SK-N-SH (cell line): Measurements from ENCODE around the gene ASB8. TPM values are rescaled to one million over a fixed set of nuclear protein-coding genes. Genes with fewer than 3 reads are reported as not detected.

Experiments
- CHD2 ChIP-seq: fragments of 150-350 bp; IDR thresholded peaks from 2 replicates; pipeline ENCODE4 v1.6.1; 2018; ENCODE audit warnings: low read length; ENCODE audit not compliant: partially characterized antibody
- CTCF ChIP-seq: fragments of 200-600 bp; sonication (generic); IDR thresholded peaks from 2 replicates; pipeline ENCODE4 v1.6.1; 2017; ENCODE audit warnings: antibody characterized with exemption, mild to moderate bottlenecking, moderate library complexity
- ELF1 ChIP-seq: IDR thresholded peaks from 2 replicates; pipeline ENCODE4 v1.4.0; 2012
- EZH2phosphoT487 ChIP-seq: fragments of 200-600 bp; sonication (generic); IDR thresholded peaks from 2 replicates; pipeline ENCODE4 v1.6.1; 2017; ENCODE audit warnings: low read depth, mixed run types, mild to moderate bottlenecking, antibody characterized with exemption, moderate library complexity, borderline replicate concordance
- FOXJ3 ChIP-seq: sonication (generic); formaldehyde crosslinking; IDR thresholded peaks from 2 replicates; pipeline ENCODE4 v1.5.1; 2020; ENCODE audit warnings: mild to moderate bottlenecking, missing genetic modification reagents
- GATA2 ChIP-seq: sonication (generic); formaldehyde crosslinking; IDR thresholded peaks from 2 replicates; pipeline ENCODE4 v1.5.0; 2020; ENCODE audit warnings: mild to moderate bottlenecking, missing genetic modification reagents
- IRF3 ChIP-seq: fragments of 150-350 bp; IDR thresholded peaks from 2 replicates; pipeline ENCODE4 v1.6.1; 2016; ENCODE audit warnings: mild to moderate bottlenecking, low read depth, low read length
- MXI1 ChIP-seq: IDR thresholded peaks from 2 replicates; pipeline ENCODE4 v1.6.1; 2012; ENCODE audit warnings: mild to moderate bottlenecking, low read depth, low read length, improper control_type of control experiment
- NRF1 ChIP-seq: IDR thresholded peaks from 2 replicates; pipeline ENCODE4 v1.6.1; 2012; ENCODE audit warnings: low read depth, mild to moderate bottlenecking, low read length
- RCOR1 ChIP-seq: fragments of 150-350 bp; IDR thresholded peaks from 2 replicates; pipeline ENCODE4 v1.6.1; 2017; ENCODE audit warnings: antibody characterized with exemption, low read length
- RFX5 ChIP-seq: IDR thresholded peaks from 2 replicates; pipeline ENCODE4 v1.6.1; 2012; ENCODE audit warnings: mild to moderate bottlenecking, improper control_type of control experiment, low read length
- RXRA ChIP-seq: IDR thresholded peaks from 2 replicates; pipeline ENCODE4 v1.4.0; 2012; ENCODE audit warnings: low read depth, mild to moderate bottlenecking, borderline replicate concordance
- SIN3A ChIP-seq: IDR thresholded peaks from 2 replicates; pipeline ENCODE4 v1.6.1; 2012; ENCODE audit warnings: low read depth, mild to moderate bottlenecking, low read length, moderate library complexity, borderline replicate concordance
- SMC3 ChIP-seq: IDR thresholded peaks from 2 replicates; pipeline ENCODE4 v1.6.1; 2012; ENCODE audit warnings: low read depth, low read length, improper control_type of control experiment
- TAF1 ChIP-seq: IDR thresholded peaks from 2 replicates; pipeline ENCODE4 v1.6.1; 2012; ENCODE audit warnings: low read depth, mild to moderate bottlenecking, low read length, moderate library complexity, borderline replicate concordance
- TCF12 ChIP-seq: IDR thresholded peaks from 2 replicates; pipeline ENCODE4 v1.4.0; 2012
- USF1 ChIP-seq: IDR thresholded peaks from 2 replicates; pipeline ENCODE4 v1.4.0; 2012; ENCODE audit warnings: low read depth, borderline replicate concordance
- USF2 ChIP-seq: fragments of 150-350 bp; IDR thresholded peaks from 2 replicates; pipeline ENCODE4 v1.6.1; 2017; ENCODE audit warnings: antibody characterized with exemption, low read length, low read depth, borderline replicate concordance
- YY1 ChIP-seq: IDR thresholded peaks from 2 replicates; pipeline ENCODE4 v1.4.0; 2012; ENCODE audit warnings: low read depth, mild to moderate bottlenecking
- polyA plus RNA-seq, 3 experiments: library from polyadenylated mRNA; depleted of rRNA; stranded (reverse); fragments of >200 nt; gene quantifications; 2 replicates each; pipeline ENCODE4 v1.2.3, GENCODE V29; 2012

The ASB8 gene
- polyA plus RNA-seq, 1 of the 3 experiments (the other 2 are of a cell fraction) = 13.8 TPM

- TF ChIP-seq YY1 (0 out of 2 replicates have a peak, but pooled peaks have one; percentile 15), EZH2phosphoT487 (no peak), RFX5 (no peak), USF2 (no peak), ELF1 (0 out of 2 replicates have a peak, but pooled peaks have one; percentile 14), NRF1 (no peak), RXRA (peak; percentile 42; the same call in 1 of the 2 replicates), TAF1 (no peak), GATA2 (peak; percentile 64), RCOR1 (peak; percentile 27; the same call in 1 of the 2 replicates), SMC3 (no peak), IRF3 (no peak), CTCF (no peak), SIN3A (peak; percentile 20; the same call in 1 of the 2 replicates), FOXJ3 (CRISPR knock-in tag) (no peak), TCF12 (peak; percentile 97), MXI1 (no peak), CHD2 (no peak), USF1 (no peak)
These were observed 37.5 kb upstream of the ASB8 start (continued) for GRCh38 chr12:48194799-48195201.
